HG03135 (cell line): ENCODE data around the gene HCN2.
"Not testable (repeated sequence)": the region's sequence is repeated elsewhere in the genome, so short reads cannot be mapped to it uniquely, and the experiment has no call there.

Experiments used
- ATAC-seq: cut with Tn5 transposase; IDR thresholded peaks from one replicate; pipeline ENCODE4 v1.9.1; 2021; ENCODE audit warnings: mild to moderate bottlenecking, moderate library complexity; ENCODE audit not compliant: unreplicated experiment

HCN2 gene

DNA sequence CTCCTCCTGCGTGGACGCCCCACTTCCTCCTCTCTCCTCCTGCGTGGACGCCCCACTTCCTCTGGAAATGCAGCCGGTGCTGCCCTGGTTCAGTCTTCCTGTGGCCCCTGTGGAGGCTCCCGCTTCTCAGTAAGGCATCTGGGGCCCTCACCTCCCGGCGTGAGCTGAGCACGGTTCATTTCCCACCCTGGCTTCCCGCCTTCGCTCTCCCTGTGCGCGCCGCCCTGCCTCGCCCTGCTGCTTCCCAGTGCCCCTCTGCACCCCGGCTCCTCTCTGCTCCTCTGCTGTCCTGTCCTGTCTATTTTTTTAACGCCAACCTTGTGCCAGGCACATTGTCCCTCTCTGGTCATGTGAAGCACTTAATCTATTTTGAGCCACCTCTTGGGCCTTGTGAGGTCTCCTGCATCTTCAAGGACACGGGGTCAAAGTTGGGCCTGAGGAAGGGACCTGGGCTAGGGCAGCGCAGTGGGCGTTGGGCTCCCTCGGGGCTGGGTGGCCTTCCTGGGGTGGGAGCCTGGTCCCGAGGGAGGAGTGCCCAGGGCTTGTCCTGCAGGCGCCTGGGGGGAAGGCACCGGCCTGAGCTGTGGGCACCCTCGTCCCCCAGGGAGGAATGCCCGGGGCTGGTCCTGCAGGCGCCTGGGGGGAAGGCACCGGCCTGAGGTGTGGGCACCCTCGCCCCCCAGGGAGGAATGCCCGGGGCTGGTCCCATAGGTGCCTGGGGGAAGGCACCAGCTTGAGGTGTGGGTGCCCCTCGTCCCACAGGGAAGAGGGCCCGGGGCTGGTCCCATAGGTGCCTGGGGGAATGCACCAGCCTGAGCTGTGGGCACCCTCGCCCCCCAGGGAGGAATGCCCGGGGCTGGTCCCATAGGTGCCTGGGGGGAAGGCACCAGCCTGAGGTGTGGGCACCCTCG lies 13.0 kb downstream of the HCN2 start:
- no peak for ATAC-seq

DNA sequence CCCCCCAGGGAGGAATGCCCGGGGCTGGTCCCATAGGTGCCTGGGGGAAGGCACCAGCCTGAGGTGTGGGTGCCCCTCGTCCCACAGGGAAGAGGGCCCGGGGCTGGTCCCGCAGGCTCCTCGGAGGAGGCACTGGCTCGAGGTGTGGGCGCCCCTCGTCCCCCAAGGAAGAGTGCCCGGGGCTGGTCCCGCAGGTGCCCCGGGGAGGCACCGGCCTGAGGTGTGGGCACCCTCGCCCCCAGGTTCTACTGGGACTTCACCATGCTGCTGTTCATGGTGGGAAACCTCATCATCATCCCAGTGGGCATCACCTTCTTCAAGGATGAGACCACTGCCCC lies 13.6 kb downstream of the HCN2 start:
- ATAC-seq, result not testable (repeated sequence)

GRCh38 chr19:603779-604178 lies 14.1 kb downstream of the HCN2 start:
- ATAC-seq, result not testable (repeated sequence)

DNA sequence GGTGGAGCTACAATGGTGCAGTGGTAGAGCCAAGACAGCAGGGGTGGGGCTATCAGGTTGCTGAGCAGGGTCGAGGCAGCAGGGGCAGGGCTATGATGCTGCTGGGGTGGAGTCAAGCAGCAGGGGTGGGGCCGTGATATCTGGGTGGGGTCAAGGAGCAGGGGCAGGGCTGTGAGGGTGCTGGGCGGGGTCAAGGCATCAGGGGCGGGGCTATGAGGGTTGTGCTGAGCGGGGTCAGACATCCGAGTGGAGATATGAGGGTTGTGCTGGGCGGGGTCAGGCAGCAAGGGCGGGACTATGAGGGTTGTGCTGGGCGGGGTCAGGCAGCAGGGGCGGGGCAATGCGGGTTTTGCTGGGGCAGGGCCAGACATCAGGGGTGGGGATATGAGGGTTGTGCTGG lies 14.7 kb downstream of the HCN2 start:
- no peak for ATAC-seq

- ATAC-seq, result not testable (repeated sequence)
Measured at GRCh38 chr19:605061-605971, 15.6 kb downstream of the HCN2 start.

- ATAC-seq, result no peak
Measured at GRCh38 chr19:607301-608154, 17.8 kb downstream of the HCN2 start.

- no peak for ATAC-seq
Measured at GRCh38 chr19:608155-609003, 18.7 kb downstream of the HCN2 start.

GRCh38 chr19:609004-609346 lies 19.3 kb downstream of the HCN2 start:
- no peak for ATAC-seq

- no peak for ATAC-seq
Measured at GRCh38 chr19:610071-610800, 20.6 kb downstream of the HCN2 start.

DNA sequence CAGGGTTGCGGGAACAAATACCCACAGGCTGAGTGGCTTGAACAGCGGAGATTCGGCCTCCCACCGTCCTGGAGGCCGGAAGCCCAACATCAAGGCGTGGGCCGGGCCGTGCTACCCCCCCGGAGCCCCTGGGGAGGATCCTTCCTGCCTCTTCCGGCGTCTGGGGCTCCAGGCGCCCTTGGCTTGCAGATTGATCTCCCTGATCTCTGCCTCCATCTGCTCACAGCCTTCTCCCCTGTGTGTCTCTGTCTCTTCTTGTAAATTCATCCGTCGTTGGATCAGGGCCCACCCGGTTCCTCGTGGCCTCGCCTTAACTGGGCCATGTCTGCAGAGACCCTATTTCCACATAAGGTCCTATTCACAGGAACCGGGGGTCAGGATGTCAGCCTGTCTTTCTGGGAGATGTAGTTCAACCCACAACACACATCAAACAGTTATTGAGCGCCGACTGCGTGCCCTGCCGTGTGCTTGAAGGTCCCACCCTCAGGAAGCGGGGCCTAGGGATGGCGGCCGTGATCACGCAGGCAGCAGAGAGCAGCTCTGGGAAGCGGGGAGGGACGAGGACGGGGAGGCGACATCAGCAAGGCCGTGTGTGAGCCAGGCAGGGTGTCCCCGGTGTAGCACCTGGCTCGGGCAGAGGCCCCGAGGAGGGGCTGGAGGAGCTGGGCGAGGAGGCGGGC lies 21.3 kb downstream of the HCN2 start:
- ATAC-seq, result no peak

- ATAC-seq, result no peak
Measured at GRCh38 chr19:611481-611868, 21.8 kb downstream of the HCN2 start.

GRCh38 chr19:612941-613340 lies 23.3 kb downstream of the HCN2 start:
- no peak for ATAC-seq

DNA sequence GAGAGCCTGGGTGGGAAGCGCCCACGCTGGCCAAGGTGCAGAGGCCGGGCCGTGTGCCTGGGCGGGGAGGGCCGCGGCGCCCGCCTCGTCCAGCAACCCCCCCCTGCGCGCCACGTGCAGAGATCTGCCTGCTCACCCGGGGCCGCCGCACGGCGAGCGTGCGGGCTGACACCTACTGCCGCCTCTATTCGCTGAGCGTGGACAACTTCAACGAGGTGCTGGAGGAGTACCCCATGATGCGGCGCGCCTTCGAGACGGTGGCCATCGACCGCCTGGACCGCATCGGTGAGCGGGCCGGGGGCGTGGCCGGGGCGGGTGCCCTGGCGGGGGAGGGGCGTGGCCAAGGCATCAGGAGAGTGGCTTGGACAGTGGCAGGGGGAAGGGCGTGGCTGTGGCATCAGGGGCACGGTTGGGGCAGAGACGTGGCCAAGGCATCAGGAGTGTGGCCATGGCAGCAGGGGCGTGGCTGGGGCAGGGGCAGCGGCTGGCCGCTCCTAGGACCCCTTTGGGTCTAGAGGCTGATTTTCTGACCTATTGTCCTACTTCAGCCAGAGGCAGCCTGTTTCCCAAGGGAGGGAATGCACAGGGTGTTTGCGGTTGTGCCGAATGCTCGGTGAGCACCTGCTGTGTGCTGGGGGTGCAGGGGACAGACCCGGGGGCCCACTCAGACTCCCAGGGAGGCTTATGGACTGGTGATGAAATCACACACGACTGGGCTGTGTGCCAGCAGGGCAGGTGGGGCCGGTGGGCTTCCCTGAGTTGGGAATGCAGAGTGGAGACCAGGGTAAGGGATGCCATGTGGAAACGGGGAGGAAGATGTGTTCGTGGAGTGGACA lies 24.3 kb downstream of the HCN2 start:
- no peak for ATAC-seq

- no peak for ATAC-seq
Measured at GRCh38 chr19:615619-616018, 25.9 kb downstream of the HCN2 start.

DNA sequence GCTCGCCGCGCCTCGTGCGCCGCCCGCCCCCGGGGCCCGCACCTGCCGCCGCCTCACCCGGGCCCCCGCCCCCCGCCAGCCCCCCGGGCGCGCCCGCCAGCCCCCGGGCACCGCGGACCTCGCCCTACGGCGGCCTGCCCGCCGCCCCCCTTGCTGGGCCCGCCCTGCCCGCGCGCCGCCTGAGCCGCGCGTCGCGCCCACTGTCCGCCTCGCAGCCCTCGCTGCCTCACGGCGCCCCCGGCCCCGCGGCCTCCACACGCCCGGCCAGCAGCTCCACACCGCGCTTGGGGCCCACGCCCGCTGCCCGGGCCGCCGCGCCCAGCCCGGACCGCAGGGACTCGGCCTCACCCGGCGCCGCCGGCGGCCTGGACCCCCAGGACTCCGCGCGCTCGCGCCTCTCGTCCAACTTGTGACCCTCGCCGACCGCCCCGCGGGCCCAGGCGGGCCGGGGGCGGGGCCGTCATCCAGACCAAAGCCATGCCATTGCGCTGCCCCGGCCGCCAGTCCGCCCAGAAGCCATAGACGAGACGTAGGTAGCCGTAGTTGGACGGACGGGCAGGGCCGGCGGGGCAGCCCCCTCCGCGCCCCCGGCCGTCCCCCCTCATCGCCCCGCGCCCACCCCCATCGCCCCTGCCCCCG lies 26.5 kb downstream of the HCN2 start:
- ATAC-seq, result no peak

DNA sequence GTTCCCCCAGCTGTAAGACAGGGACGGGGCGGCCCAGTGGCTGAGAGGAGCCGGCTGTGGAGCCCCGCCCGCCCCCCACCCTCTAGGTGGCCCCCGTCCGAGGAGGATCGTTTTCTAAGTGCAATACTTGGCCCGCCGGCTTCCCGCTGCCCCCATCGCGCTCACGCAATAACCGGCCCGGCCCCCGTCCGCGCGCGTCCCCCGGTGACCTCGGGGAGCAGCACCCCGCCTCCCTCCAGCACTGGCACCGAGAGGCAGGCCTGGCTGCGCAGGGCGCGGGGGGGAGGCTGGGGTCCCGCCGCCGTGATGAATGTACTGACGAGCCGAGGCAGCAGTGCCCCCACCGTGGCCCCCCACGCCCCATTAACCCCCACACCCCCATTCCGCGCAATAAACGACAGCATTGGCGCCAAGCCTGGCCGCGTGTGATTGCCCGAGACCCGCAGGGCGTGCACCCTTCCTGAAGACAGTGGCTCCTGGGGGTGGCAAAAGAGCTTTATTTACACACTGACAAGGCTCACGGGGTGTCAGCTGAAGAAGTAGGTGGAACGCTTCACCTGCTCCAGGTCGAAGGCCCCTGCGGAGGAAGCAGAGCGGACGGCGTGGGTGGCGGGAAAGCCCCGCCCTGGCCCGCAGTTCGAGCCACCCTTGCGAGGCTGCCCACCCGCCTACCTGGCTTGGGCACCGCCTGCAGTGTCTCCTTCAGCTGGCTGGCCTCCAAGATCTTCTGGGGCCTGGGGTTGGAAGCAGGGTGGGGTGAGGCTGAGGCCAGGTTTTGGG lies 27.3 kb downstream of the HCN2 start:
- no peak for ATAC-seq
